Measurements from ENCODE around the gene DGKG. TPM values are rescaled to one million over a fixed set of nuclear protein-coding genes. Genes with fewer than 3 reads are reported as not detected.

The DGKG gene
- total RNA-seq, 1 donor from 2014 or later = 2.9 TPM

DNA sequence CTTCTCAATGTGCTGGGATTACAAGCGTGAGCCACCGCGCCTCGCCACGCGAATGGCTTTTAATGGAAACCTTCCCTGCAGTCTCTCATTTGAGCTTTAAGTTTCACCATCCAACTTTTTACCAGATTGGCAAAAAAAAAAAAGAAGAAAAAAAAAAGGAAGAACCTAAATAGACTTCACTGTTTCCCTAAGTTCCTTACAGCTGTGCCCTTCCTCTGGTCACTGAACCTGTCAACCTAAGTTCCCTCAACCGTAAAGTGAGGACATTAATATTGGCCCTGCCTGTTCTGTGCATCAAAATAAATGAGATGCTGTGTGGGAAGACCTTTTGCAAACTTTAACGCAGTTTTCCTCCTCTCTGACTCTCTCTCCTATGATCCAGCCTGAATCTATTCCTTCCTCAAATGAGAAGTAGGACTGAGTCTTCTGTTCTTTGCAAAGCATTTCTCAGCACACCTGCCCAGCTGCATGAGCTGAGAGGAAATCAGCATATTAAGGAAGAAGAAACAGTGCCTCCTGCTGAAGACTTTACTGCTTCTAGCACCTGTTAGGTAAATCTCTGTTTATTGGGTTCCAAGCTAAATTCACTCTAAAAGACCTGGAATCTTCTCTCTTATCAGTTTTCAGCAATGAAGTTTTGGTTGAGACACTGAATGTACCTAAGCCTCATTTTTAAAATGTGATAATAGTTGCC, 153.6 kb downstream of the DGKG start:
- DNase-seq = no peak

DNA sequence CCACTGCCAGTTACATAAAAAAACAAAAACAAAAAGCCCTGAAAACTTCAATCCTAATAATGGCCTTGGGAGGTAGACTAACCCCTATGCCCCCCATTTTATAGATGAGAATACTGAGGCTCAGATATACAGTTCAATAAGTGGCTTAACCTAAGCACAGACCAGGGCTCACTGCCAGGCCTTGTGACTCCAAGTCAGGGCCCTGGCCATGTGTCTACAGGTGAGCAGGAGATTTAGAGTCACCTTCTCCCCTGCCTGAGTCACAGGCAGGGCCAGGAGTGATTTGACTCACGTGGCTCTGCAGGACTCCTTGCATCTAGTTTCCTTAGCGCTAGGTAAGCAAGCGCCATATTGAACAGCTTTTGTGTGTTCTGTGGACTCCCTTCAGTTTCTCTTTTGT, 154.5 kb downstream of the DGKG start:
- DNase-seq = no peak

DNA sequence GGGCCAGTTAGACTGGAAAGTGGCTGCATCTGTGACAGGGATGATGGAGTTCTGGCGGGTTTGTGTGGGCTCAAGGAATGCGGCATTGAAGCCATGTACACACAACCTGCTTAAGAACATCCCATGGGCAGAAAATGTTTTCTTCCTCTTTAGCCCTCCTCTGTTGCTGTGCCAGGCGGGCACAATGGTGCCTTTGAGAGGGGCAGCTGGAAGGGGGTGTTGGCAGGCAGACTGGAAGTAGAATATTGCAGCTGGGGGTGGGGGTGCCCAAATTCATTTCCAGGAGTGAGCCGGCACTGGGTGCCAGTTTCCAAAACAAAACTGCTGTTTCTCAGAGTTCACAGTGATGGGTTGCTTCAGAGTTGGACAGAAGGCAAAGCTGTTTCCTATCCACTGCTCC, 161.3 kb downstream of the DGKG start:
- no peak for DNase-seq

DNA sequence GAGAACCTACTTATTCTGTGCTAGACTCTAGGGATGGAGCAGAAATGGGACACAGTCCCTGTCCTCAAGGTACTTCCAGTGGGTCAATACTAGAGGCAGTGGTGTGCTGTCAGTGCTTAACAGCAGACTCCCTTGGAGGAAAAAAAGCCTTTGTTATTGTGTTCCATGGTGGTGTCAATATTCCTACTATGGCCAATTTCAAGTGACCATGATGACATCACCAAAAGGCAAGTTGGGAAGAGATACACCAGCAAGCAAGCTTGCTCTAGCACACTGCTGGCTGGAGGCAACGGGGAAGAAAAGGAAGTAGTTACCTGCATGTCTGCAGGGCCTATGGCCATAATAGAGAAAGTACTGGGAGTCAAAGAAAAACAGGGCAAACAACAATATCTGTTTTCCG, 163.6 kb downstream of the DGKG start:
- DNase-seq = no peak

DNA sequence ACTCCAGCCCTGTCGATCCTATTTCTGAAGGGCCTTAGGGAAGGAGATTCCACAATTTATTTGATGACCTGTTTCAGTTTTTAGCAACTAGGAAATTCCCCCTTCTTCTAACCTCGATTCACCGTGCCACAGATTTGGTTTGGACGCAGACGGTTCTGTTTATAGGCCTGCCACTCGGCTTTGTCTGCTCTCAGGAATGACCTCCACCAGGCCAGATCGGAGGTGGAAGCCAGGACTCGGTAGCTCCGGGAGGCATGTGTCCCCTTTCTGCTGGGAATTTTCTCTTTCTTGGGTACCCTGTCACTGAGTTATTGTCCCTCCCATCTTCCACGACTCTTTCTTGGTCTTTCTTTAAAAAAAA, 167.6 kb downstream of the DGKG start:
- DNase-seq = no peak

DNA sequence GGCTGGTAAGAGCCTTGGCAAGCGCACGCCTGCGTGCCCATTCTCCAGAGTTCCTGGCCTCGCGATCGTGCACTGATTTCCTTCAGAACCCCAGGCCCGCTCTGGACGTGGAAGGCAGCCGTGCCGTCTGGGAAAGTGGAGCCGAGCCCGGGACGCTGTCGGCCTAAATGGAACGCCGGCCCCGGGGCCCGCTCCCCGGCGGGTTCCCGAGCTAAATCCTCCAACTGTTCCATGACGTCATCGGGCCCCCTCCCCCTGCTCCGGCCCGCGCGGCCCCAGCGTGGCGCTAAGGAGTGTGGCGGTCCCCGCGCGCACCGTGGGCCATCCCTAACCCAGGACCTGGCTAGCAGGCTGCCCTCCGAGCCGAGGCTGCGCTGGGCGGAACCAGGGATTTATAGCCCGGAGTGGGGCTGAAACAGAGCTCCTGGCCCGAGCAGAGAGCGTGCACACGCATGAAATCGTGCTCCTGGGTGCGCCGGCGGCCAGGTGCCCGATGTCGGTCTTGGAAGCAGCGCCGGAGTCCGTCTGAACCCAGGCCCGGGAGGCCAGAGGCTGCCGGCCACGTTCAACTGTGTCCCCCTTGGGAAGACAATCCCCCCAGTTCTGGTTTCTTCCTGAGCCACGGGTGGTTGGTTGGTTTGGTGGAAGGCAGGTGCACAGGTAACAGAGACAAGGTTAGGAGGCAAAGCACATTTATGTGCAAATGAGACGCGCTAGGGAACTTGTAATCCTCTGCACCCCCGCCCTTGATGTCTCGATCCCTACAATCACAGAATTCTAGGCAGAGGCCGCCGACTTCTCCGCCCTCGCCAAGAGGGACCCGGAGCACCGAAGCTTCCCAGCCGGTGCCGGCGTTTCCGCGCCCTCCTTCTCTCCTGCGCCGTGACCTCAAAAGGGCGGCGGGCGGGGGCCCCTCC, 168.2 kb downstream of the DGKG start:
- DNase-seq = no peak

DNA sequence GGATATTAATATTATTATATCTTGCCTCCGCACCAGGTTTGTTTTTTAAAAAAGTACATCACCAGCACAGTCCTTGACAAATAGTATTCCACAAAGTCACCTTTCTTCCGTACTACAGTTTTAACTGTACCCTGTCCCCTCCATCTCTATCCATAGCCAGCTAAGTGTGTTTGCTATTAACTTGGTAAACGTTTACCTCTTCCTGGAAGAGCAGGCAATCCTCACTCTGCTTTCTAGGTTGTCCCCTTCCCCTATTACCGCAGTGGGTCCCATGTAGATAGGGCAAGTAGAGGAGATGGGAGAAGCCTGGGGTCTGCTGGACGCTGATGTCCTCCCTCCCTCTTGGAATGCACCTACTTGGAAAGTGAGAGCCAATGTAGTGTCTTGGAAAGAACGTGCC, 169.2 kb downstream of the DGKG start:
- no peak for DNase-seq

DNA sequence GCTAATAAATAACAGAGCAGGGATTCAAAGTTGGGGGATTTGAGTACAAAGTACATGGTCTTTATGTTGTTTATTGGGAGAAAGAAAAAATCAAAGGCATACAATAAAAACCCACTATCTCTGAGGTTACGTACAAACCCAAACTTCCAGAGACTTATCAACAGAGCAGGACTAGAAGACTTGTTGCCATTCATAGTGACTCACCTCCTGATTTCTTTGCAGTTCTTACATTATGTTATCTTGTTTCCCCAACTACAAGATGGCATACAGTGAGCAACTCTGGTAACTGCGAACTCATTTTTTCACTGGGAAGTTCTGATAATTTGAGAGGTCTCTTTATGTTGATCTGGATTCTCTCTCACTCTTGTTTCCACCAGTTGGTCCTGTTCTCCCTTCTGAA, 172.5 kb downstream of the DGKG start:
- DNase-seq = no peak

DNA sequence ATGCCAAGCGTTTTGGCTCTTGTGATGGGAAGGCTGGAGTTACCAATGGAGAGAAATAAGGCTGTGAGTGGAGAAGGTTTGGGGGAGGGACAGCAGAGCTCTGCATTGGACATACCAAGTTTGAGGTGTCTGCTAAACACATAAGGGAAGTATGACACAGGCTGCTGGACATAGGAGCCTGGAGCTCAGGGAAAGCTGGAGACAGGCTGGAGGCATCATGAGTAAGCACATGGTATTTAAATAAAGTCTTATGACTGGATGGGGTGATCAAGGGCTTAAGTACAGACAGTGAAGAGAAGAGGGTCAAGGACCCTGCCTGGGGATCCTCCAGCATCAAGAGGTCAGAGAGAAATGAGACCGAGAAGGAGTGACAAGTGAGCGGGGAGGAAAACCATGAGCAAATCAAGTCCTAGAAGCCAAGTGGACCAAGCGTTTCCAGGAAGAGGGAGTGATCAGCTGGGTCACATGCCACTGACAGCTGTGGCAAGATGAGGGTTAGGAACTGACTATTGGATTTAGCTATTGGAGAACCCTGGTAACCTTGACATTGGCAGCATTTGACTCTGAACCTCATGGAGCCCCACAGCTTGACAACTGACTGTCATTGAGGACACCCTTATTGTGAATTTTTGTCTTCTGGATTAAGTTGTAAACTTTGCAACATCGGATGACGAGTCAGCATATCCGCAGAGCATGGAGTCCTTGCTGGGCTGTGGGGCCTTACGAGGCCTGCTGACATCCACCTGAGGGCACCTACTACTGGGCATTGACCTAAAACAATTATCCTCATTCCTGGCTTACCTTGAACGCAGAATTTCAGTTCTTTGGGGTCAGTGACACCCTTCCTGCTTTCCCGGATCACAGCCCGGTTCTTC, 174.4 kb downstream of the DGKG start:
- DNase-seq = no peak

DNA sequence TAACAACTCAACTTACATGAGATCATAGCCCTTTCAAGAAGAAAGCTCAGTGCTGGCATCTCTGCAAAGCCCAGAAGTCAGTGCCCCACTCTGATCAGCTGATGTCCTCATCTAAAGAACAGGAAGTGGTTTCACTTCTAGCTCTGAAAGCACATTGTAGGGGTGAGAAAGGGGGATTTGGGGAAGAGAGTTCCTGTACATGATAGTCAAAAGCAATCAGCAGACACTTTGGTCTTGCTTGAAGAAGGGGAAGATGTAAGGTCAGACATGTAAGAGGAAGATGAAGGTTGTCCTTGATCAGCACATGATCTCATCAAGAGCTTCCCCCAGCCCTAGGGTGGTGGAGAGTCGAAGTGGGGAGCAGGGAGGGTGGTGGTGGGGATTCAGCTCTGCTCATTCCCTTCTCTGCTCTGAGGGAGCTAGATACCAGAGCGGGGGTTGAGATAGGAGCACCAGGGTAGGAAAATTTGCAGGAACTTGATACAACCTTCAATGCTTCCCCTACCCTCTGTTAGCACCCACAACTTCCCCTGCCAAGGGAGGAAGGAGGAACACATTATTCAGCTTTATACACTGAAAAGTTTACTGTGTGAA, 176.7 kb downstream of the DGKG start:
- DNase-seq = no peak

DNA sequence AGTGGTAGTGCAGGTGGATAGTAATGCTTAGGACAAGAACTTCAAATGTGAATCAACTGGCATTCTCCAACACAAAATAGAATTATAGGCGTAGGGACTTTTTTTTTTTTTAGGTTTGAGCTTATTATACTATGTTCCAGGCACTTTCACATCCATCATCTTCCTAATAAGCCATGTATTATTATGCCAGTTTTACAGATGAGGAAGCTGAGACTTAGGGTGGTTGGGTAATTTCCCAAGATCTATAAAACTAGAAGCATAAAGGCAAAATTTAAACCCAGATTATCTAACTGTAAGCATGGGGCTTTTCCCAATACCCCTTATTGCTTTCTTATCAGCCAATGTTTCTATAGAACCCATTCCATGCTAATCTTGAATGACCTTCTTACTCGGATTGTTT, 178.0 kb downstream of the DGKG start:
- no peak for DNase-seq

DNA sequence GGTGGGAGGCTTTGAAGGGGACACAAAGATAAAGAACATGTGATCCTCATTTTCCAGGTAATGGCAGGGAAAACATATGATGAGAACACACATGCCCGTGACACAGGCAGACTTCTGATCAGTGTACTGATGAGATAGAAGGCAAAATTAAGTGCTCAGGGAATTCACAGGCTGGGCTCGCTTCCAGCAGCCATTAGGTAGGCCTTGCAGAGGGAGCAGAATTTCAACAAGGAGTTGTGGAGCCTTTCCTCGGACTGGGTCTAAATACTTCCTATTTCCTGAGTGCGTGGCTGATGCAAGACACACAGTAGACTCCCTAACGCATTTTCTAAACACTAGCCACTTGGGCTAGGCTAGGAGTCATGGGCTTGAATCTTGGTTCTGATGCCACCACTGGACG, 179.2 kb downstream of the DGKG start:
- no peak for DNase-seq

DNA sequence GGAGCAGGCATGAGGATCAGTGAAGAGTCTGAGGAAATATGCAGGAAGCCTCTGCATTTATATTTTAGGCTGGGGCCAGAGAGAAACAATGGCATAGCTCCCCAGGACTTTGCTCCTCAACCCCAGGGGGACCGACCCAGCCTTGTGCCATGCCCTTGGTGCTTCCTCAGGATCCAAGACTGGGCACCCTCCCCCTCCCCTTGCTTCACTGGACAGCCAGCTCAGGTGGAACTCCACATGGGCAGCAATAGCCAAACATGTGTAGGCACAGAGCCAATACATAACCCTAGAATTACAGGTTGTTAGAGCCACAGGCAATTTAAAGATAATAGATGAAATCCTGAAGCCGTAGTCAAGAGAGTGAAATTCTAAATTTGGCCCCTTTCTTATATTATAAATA, 180.1 kb downstream of the DGKG start:
- DNase-seq = no peak

DNA sequence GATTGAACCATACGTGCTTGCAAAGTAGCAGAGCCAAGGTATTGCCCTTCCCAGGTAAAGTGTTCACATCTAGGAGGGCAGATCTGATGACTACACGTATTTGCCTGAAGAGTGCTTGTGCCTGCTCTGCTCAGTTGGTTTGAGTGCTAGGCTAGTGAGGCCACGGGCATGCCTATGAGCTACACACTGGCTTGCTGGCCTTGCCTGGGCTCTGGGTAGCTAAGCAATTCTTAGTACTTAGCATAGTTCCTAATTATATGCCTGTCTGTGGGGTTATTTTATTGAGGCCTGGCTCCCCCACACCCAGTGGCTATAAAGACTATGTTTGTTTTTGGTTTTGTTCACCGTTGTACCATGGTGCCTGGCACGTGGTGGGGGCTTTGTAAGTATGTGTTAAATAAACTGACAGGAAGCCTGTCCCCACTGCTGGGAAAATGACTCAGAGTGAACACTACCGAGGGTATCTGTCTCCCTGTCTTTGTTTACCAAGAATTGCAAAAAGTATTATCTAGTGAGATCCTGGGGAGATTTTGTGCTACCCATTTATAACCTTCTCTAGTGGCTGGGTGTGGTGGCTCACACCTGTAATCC, 181.0 kb downstream of the DGKG start:
- DNase-seq = no peak

DNA sequence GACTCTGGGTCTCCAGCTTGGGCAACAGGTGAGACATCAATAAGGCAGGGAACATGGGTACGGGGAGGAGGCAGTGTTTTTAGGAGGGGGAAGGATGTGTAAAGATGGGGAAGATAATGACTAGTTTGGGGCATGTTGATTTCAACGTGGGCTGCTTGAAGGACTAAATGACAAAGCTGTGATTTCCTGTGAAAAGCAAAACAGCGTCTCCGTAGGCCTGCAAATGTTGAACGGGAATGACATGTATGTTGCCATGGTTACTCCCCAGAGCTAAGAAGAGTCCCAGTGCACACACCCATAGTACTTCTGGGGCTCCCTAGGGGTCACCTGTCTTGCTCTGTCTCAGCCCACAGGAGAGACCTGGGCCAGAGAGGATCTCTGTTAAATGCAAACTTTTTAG, 181.9 kb downstream of the DGKG start:
- DNase-seq = no peak

DNA sequence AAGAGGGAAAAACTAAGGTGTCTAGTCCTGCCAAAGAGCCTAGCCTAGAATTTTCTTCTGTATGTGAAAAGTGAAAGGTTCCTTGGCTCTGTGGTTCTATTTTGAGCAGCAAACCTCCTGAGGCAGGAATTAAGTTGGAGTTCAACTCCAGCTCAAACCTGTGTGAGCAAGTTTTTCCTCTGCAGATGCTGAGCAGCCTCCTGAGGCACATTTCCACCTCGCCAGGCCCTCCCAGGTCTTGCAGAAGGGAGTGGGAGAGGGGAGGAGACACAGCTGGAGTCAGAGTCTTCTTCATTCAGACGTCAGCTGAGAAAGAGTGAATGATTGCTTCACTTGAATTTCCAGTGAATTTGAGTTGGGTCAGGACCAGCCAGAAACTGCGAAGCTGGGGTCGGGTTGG, 183.6 kb downstream of the DGKG start:
- peak; percentile 19 for DNase-seq

DNA sequence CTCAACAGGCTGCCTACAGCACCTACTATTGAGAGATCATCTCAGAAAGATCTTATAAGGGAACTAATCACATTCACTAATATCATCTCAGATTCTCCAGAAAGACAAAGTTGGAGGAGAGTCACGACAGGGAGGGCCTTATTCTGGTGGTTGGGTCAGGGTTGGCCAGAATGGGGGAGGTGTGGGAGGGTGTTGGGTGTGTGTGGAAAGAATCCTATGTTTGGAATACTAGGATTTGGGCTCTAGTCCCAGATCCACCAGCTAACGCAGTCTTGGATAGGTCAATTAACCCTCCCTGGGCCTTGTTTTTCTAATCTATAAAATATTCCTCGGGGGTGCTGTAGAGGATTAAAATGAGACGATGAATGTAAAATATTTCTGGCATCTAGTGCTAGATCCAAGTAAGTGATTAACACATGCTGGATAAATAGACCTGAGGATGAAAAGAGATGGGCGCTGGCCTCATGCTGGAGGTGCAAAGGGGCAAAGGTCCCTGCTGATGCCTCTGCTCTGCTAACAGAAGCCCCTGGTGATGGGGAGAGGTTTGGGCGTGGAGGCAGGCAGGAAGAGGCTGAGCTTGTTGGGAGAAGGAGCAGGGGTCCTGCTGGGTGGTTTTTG, 185.6 kb downstream of the DGKG start:
- DNase-seq = no peak

DNA sequence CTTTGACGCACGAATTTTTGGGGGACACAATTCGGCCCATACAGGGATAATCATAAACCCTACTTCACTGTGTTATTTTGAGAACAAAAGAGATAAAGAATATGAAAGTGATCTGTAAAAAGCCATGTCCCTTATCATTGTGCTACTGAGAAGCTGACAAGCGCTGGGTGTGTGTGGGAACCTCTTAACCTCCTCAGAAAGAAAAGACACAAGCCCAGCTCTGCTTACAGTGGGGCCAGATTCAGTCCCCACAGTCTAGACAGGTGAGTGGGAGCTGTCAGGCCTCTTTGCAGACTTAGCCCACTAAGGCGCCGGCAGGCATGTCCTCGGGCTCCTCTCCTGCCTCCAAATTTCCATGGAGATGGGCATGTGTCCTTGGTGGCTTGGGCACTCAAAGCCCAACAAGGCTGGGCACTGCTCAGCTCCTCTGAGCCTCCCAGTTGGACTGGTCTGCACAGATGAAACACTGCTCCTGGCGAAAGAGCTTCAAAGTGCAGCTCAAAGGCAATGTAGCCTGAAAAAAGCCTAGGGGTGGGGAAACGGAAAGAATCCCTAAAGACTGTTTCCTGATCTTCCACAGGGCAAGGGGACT, 188.7 kb downstream of the DGKG start:
- no peak for DNase-seq

DNA sequence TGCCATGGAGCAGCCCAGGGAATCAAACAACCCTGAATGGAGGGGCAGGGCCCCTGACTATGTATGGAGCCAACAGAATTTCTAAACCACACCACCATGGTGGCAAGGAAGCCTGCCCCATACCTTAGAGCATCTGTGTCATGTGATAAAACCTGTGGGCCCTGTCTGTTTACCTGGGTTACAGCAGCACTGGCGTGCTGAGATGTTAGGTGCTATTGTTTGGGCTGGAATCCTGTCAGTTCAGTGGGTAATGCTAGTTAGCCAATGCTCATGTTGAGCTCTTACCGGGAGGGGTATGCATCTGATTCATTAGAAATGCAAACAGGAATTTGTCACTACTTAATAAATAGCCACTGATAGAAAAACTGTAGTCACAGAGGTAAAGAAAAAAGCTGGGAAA, 189.7 kb downstream of the DGKG start:
- DNase-seq = no peak

DNA sequence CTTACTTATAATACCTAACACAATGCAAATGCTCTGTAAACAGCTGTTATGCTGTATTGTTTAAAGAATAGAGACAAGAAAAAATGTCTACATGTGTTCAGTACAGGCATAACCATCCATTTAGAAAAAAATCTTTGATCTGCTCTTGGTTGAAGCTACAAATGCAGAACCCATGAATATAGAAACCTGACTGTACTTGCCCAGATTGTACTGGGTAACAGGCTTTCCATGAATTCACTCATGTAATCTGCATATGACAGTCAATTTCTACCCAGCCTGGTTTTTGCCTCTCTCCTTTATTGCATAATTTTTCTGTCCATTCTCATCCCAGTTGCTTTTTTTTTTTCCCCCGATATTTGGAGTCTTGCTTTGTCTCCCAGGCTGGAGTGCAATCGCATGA, 190.5 kb downstream of the DGKG start:
- DNase-seq = no peak

DNA sequence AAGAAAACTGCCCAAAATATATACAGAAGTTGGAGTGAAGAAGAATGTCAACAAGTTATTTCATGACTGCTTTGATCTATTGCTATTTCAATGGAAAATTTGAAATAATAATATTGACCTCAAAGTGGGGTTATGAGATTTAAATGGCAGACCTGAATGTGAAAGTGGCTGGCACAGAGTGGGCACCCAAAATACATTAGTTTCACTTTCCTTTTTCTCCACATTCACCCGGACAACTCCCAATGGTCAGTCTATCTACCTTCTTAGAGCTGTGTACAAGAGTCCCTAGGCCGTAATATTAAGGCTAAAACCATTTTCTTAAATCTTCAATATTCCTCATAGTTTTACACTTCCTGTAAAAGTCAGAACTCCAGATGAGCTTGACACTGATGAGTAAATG, 191.5 kb downstream of the DGKG start:
- DNase-seq = no peak

All from skin of body (tissue), 2 donors.